HG02981 (cell line): ENCODE results near the gene MYO9B.

Experiments
- ATAC-seq: cut with Tn5 transposase; IDR thresholded peaks from one replicate; pipeline ENCODE4 v1.9.1; 2021; ENCODE audit warnings: mild to moderate bottlenecking, moderate library complexity; ENCODE audit not compliant: unreplicated experiment

MYO9B gene

DNA sequence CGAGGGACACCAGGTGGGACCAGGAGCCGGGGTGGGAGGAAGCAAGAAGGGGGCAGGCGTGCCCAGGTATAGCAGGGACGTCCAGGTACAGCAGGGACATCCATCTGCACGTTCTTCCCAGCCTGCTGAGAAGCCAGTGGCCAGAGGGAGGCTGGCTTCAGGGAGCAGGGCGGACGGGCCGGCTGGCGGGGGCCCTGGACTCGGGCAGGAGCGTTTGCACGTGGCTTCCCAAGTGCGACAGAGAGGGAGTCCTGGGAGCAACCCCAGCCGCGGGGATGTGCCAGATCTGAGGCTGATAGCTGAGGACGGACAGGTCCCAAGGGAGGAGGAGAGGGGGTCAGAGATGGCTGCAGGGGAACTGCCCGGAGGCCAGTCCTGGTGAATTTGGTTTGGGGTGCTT, 36.7 kb downstream of the MYO9B start:
- ATAC-seq = no peak

DNA sequence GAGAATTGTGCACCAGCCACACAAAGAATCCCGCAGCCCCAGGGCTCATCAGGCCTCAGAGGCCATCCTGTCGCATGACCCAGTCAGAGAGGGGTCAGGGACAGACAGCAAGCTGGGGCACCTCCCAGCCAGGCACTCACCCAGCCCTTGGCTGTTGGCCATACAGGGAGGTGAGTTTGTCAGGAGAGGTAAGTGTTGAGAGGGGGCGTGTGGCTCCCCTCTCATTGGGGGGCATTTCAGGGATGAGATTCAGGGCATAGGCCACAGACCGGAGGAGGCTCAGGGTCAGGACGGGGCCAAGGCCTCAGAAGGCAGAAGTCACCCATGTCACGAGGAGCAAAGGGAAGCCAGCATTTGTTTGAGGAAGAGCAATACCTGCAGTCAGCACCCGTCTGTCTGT, 37.1 kb downstream of the MYO9B start:
- no peak for ATAC-seq

DNA sequence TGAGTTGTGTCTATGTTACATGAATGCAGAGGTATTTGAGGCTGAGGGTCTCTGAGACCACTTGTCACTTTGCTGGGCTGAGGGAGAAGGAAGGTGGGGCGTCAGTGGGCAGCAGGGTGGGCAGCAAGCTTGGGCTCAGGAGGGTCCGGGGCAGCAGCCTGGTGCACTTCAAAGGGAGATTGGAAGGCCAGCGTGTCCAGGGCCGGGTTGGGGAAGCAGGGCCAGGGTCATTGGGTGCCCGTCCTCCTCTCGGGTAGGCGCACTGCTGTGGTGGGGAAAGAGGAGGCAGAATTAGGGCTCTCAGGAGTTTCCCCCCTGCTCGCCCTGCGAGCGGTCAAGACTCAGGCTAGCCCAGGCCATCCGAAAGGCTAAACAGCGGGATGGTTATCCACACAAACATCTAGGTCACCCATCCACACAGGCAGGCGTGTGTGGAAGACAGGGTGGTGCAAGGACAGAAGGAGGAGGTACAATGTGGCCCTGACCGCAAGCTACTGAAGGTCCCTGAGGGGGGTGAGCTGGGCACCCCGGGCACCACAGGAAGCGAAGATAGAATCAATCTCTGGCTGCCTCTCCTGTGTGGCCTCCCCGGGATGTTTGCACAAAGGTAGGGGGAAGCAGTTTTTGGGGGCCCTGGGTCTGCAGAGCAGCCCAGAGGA, 37.7 kb downstream of the MYO9B start:
- no peak for ATAC-seq

- ATAC-seq = no peak
Observed at GRCh38 chr19:17114414-17114831, 38.8 kb downstream of the MYO9B start.

DNA sequence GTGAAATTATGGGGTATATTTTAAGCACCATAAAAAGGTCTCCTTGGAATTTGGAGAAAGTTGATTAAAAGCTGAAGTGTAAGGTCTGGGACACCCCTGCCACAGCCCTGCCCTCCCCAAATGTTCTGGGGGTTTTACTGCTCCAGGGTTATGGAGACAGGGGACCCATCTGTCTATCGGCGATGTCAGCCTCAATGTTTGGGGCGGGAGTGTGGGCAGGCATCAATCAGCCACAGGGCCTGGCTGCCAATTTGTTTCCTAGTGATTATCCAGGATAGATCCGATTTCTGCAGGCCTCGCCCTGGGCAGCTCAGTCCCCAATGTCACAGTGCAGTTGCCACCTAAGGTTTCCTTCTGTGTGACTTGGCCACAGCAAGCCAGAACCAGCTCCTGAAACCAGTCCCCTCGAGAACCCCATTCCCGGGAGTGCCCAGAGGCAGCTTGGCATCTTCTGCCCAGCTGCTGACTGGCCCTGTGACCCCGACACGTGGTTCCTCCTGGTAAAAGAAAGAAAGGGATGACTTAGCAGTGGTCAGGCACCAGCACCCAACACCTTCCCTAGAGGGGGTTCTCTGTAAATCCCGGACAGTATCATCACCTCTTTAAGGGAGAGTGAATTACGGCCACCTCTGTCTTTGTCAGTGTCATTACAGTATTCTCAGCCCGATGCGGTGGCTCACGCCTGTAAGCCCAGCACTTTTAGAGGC, 41.6 kb downstream of the MYO9B start:
- no peak for ATAC-seq

DNA sequence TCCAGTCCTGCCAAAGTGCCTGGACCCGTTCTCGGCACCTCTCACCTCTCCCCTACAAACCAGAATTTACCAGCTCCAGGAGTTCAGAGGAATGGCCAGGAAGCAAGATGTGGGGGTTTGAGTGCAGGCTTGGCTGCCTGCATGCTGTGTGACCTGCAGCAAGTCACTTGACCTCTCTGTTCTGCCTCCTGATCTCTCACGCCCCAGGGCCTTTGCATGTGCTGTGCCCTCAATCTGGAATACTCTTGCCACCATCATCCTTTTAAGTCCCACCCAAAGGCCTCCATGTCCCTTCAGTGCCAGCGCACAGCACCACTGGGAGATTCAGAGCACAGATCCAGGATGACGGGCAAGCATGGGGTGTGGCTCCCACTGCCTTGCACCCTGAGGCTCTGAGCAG, 43.4 kb downstream of the MYO9B start:
- no peak for ATAC-seq

DNA sequence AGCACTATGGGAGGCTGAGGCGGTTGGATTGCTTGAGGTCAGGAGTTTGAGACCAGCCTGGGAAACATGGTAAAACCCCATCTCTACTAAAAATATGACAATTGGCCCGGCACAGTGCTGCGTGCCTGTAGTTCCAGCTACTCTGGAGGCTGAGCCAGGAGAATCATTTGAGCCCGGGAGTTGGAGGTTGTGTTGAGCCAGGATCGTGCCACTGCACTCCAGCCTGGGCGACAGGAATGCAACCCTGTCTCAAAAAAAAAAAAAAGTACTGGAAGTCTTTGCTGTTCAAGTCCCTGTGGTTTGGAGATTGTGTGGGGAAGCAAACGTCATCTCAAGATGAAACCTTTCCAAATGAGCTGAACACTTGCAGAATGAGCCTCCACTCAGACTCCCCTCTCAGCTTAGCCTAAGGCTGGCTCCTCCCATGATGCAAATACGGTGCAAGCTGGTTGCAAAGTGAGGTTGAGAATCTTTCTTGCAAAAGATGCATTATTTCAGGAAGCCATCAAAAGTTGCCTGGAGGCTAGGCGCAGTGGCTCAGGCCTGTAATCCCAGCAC, 46.2 kb downstream of the MYO9B start:
- ATAC-seq = no peak

DNA sequence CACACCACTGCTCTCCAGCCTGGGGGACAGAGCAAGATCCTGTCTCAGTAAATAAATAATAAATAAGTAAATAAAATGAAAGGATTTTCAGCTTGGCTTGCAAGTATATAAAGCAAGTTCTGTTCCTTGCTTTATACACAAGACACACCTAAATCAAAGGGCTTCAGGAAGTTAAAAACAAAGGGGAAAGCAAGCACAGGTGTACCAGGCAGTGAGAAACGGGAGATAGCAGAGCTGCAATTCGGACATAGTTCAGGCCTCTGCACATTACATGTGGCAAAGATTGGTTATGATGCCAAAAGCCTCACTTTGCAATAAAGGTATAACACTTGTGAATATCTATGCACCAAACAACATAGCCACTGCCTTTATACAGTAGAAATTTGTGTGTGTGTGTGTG, 47.5 kb downstream of the MYO9B start:
- ATAC-seq = no peak

- ATAC-seq = no peak
Observed at GRCh38 chr19:17124025-17124424, 48.4 kb downstream of the MYO9B start.

DNA sequence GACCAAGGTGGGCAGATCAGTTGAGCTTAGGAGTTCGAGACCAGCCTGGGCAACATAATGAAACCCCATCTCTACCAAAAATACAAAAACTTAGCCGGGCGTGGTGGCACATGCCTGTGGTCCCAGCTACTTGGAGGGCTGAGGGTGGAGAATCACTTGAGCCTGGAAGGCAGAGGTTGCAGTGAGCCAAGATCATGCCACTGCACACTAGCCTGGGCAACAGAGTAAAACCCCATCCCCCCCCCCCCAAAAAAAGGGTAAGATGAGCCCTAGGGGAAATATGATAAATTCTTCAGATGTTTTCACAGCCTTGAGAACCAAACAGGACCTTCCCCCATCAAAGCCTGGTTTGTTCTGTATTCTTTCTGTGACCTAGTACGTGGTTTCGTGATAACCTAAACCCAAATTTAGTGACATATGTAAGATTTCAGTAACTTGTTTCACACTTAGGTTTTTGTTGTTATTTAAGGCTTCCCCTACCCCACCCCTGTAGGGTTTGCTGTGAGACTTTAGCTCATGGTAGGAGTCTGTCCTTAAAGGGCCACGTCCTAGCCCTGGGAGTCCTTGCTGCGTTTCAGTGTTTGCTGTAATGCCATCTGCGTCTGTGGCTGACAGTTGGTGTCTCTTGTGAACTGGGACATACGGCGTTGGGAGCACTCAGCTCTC, 49.6 kb downstream of the MYO9B start:
- peak; percentile 57 for ATAC-seq

DNA sequence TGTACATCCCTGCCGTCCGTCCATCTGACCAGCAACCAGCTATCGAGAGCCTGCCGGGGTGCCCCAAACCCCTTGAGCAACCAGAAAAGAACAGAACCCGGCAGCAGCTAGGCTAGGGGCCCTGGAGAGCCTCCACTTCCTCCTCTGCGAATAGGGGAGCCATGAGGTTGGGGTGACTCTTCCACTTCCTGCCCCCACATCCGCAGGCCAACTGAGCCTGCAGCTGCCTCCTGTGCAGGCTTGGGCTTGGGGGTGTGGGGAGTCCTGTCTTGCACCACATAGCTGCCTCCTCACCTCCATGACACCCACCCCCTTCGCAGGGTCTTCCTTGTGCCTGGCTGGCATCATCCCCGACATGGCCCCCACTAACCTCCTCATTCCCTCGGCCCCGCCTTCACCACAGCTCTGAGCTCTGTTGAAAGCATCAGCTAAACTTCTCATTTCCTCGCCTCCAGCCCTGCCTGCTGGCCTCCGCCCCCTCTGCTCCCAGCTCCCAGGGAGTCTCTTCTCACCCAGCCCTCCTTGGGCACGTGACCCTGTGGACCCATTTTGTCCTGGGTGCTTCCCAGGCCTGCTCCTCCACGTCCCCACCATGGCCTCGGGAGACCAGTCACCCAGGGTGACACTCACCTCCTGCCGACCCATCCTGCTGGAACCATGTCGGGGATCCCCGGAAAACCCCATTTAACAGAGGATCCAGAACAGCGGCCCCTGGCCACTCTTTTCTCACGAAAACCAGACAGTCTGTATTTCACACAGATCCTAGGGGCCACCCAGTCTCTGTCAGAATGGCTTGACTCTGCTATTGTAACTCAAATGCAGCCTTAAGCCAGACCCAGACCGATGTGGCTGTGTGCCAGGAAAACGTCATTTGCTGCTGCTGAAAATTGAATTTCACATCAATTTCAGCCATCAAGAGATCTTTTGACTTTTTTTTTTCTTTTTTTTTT, 50.4 kb downstream of the MYO9B start:
- ATAC-seq = peak; percentile 53

- no peak for ATAC-seq
Observed at GRCh38 chr19:17127671-17128070, 52.1 kb downstream of the MYO9B start.

- no peak for ATAC-seq
Observed at GRCh38 chr19:17128403-17128802, 52.8 kb downstream of the MYO9B start.

- ATAC-seq = no peak
Observed at GRCh38 chr19:17128820-17129219, 53.2 kb downstream of the MYO9B start.

GRCh38 chr19:17129377-17129776, 53.8 kb downstream of the MYO9B start:
- ATAC-seq = no peak

DNA sequence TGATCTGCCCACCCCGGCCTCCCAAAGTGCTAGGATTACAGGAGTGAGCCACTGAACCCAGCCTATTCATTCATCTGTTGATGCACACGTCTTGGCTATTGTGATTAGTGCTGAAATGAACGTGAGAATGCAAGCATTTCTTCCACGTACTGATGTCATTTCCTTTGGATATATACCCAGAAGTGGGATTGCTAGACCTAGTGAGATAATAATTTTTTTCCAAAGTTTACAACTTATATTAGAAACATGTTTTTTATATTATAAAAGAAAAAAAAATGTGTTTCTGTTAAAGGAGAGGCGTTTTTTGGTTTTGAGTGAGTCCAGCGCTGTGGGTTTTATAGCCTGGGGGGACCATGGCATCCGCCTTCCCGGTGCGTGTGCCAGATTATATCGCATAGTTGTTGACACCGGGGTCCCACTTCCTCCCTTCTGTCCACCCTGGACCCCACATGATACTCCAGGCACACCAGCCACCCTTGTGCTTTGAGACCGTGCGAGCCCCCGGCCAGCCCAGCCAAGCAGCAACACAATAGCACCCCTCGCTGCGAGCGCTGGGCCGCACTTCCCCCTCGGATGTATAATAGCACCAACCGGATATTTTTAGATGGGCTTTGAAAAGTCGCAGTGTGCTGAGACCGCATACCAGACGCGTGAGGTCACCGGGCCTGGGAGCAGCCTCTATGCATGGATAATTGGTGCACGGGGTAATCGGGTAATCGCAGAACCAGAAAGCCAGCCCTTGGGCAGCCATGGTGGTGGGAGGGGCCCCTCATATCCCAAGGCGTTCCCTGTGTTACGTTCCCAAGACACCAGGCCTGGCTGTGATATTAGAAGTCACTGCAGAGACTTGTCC, 59.6 kb downstream of the MYO9B start:
- peak; percentile 66 for ATAC-seq

DNA sequence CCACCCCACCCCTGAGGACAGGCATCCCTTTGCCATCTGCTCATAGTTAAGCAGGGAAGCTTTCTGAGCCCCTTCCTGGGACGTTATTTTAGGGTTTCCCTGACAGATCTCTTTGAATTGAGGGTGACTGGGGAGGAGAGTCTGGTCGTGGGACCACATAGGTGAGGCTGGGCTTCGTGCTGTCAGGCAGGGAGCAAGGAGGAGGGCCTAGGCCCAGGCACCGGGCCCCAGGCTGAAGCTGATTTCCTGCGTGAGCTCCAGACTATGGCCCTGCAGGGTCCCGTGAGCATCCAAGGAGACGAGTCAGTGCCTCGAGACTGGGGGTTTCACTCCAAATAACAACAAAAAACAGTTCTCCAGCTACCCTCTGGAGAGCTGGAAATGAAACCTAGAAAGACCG, 60.4 kb downstream of the MYO9B start:
- no peak for ATAC-seq

DNA sequence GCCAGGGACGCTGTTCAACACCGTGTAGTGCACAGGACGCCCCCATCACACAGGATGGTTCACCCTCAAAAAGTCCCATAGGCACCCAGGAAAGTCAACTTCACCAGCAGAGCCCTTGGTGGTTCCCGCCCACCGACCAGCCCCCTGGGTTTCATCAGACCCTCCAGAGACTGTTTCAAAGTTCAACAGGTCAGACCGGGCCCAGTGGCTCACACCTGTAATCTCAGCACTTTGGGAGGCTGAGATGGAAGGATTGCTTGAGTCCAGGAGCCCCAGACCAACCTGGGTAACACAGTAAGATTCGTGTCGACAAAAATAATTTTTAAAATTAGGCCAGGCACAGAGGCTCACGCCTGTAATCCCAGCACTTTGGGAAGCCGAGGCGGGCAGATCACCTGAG, 61.0 kb downstream of the MYO9B start:
- no peak for ATAC-seq

DNA sequence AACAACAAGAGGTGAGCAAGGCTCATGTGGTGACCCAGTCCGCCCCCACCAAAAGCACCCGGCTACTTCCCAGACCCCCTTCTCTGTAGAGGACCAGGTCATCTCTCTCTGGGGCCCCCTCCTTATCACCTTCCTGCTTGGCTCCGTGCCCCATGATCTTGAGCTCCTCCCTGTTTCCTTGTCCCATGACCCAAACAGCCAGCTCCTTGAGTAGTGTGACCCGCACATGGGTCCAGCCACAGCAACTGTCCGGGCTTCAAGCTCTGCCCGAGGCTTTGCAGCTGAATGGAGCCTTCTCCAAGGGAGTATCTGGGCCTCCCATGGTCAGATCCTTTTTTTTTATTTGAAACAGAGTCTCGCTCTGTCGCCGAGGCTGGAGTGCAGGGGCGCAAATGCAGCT, 61.8 kb downstream of the MYO9B start:
- no peak for ATAC-seq
